GM19351 (cell line): Measurements from ENCODE around the gene OR51E2.

Experiments
- ATAC-seq: cut with Tn5 transposase; IDR thresholded peaks from one replicate; pipeline ENCODE4 v1.9.1; 2021; ENCODE audit warnings: mild to moderate bottlenecking, moderate library complexity; ENCODE audit not compliant: unreplicated experiment

Gene OR51E2

DNA sequence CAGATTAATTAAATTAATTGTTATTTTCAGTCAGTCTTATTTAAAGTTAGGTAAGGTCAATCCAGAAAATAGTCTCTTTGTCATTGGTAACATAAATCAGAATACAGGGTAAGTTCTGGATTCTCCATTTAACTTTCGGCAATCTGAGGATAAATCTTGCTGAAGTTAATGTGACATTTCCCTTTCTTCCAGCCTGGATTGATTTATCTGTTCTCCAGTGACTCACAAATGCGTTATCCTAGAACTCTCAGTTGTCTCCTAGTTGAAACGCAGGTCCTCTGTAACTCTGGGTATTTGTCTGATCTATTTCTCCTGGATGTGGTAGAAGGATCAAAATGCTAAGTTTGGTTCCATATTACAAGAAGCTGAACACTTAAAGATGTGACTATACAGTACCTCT is 32.9 kb downstream of the OR51E2 start:
- no peak for ATAC-seq

DNA sequence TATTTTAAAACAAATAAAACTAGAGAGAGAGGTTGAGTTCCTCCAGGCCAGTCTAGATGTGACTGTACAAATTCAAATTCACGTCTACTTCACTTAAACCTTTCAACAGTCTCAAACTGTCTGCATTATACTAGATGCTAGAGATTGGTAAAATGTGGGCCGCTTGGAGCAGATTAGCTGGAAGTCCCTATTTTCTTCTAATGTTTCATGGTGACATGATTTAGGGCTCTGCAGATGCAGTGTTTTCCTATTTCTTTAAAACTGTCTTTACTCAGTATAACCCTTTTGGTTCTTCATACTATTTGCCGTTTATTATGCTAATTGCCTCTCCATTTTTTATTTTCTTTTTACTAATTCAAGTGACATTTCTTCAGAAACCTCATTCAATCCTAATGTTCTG is 33.5 kb downstream of the OR51E2 start:
- ATAC-seq = no peak

GRCh38 chr11:4662876-4663275 is 34.8 kb downstream of the OR51E2 start:
- ATAC-seq = no peak

DNA sequence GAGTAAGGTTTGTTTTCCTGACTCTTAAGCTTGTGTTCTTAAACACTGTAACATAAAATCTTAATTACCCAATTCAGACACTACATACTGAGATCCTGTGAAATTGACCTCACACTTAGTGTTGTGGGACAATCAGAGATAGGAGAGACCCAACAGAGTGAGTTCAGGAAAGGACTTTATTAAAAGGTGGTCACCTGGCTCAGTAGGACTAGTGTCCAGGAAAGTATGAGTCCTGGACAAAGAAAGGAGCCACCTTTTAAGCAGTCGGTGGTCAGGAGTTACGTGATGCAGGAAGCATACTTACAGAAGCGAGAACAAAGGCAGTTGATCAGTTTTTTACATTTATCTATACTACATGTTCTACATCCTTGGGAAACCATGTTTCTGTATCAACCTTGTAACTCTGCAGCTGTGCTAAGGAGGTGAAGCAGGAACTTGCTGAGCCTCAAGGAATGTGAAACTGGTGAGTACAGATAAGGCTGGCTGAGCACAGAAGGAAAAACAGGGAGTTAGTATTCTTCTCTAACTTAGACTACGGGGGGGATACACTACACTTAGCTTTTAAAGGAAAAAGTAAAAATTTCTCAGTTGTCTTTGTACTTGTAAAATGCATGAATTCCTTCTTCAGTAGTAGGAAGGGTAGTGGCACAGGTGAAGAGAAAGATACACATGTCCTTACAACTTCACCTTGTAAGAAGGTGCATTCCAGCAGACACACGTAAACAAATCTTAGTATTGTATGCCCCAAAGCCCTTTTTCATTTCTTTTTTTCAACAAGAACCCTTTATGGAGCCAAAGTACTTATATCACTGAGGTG is 38.8 kb downstream of the OR51E2 start:
- ATAC-seq = no peak

DNA sequence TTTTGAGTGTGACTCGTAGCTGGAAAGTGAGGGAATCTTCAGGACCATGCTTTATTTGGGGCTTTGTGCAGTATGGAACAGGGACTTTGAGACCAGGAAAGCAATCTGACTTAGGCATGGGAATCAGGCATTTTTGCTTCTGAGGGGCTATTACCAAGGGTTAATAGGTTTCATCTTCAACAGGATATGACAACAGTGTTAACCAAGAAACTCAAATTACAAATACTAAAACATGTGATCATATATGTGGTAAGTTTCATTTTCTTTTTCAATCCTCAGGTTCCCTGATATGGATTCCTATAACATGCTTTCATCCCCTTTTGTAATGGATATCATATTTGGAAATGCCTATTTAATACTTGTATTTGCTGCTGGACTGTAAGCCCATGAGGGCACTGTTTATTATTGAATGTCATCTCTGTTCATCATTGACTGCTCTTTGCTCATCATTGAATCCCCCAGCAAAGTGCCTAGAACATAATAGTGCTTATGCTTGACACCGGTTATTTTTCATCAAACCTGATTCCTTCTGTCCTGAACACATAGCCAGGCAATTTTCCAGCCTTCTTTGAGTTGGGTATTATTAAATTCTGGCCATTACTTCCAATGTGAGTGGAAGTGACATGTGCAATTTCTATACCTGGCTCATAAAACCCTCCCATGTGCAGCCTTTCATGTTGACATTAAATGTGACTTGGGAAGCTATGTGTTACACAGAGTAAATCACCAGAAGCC is 42.9 kb downstream of the OR51E2 start:
- ATAC-seq = peak; percentile 77

DNA sequence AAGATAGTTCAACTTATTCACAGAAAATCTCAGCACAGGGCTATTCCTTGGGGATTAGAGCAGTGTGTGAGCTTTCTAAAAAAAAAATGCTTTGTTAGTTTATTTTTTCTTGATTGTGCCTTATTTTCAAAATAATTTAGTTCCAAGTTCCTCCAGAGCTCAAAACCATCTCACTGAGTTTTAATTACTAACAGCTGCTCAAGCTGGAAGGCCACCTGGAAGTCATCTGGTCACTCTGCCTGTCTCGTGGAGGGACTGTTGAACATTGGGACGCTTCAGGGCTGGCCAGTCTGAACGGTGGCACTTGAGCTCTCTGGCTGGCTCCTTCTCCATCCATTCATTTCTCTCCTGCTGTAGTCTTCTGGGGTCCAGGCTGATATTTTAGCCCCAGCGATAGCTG is 49.9 kb downstream of the OR51E2 start:
- ATAC-seq = no peak

GRCh38 chr11:4645974-4646373 is 51.7 kb downstream of the OR51E2 start:
- ATAC-seq = no peak

- no peak for ATAC-seq
Measured at GRCh38 chr11:4644233-4644632, 53.4 kb downstream of the OR51E2 start.

DNA sequence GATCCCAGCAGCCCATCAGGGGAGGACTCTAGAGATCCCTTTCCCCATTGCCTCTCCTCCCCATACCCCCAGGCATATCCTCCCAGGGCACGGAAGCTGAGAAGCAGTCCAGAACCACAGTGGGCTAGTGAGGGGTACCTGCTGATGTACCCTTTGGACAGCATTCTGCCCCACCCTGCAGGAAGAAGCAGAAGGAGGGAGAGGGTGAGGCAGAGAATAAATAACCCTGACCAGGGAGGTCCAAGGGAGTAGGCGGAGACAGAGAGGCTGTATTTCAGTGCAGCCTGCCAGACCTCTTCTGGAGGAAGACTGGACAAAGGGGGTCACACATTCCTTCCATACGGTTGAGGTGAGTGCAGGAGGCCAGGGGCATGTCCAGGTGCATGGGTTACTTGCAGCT is 54.0 kb downstream of the OR51E2 start, which contains the start of gene OR51E1:
Gene OR51E1 (plus strand): TSS at position 301 of the 400 bp plus-strand sequence. CDS start 8,545 bp downstream, outside the sequence.
- ATAC-seq = no peak

DNA sequence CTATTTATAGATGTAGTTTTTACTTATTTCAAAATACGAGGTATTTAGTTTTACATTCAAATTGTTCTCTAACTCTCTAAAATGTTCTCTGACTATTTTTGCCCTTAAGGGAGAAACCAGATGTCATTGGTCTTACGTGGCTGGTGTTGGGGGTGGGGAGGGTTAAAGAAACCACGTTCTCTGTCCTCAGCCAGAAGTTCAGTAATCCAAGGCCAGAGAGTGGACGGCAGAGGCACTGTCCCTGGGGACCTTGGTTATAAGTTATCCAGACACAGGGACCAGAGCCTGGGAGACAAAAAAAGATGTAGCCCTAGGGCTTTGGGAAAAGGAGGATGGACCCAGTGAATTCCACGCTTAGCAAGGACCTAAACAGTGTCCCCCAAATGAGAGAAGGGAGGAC is 54.6 kb downstream of the OR51E2 start:
- no peak for ATAC-seq

- ATAC-seq = no peak
Measured at GRCh38 chr11:4642043-4642442, 55.6 kb downstream of the OR51E2 start.

- no peak for ATAC-seq
Measured at GRCh38 chr11:4641501-4641900, 56.2 kb downstream of the OR51E2 start.

DNA sequence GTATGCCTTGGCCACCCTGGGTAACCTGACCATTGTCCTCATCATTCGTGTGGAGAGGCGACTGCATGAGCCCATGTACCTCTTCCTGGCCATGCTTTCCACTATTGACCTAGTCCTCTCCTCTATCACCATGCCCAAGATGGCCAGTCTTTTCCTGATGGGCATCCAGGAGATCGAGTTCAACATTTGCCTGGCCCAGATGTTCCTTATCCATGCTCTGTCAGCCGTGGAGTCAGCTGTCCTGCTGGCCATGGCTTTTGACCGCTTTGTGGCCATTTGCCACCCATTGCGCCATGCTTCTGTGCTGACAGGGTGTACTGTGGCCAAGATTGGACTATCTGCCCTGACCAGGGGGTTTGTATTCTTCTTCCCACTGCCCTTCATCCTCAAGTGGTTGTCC is 57.7 kb downstream of the OR51E2 start:
- ATAC-seq = no peak

GRCh38 chr11:4637662-4638047 is 60.0 kb downstream of the OR51E2 start:
- ATAC-seq = no peak

GRCh38 chr11:4636962-4637661 is 60.5 kb downstream of the OR51E2 start, which contains the start of gene OR51D1:
OR51D1 (plus strand) TSS chr11:4637477; CDS start chr11:4639791, 2,314 bp downstream.
- peak; percentile 94 for ATAC-seq

GRCh38 chr11:4636136-4636535 is 61.5 kb downstream of the OR51E2 start:
- no peak for ATAC-seq
